HepG2 (cell line): ENCODE measurements around the gene PSMD4. TPM values are rescaled to one million over a fixed set of nuclear protein-coding genes. Genes with fewer than 3 reads are reported as not detected.

Experiments used
- AKAP8 ChIP-seq: sonication (generic); formaldehyde crosslinking; IDR thresholded peaks from 2 replicates; pipeline ENCODE4 v1.5.1; 2020; ENCODE audit warnings: mild to moderate bottlenecking, missing genetic modification reagents
- GTF3A ChIP-seq: sonication (generic); formaldehyde crosslinking; conservative IDR thresholded peaks from 2 replicates; pipeline ENCODE4 v1.4.0; 2020; ENCODE audit warnings: mild to moderate bottlenecking, missing genetic modification reagents
- HNRNPUL1 ChIP-seq: fragments of 200-400 bp; formaldehyde crosslinking; IDR thresholded peaks from 2 replicates; pipeline ENCODE4 v1.6.1; 2017; ENCODE audit warnings: low read depth, mild to moderate bottlenecking, low read length, moderate library complexity
- MBNL3 ChIP-seq: fragments of 250-450 bp; sonication (Bioruptor Pico); conservative IDR thresholded peaks from 2 replicates; pipeline ENCODE4 v1.8.0; 2022; ENCODE audit warnings: mild to moderate bottlenecking, inconsistent platforms
- MZF1 ChIP-seq: sonication (generic); formaldehyde crosslinking; IDR thresholded peaks from 2 replicates; pipeline ENCODE4 v1.8.1; 2023; ENCODE audit warnings: mild to moderate bottlenecking, missing genetic modification reagents, borderline replicate concordance
- NAIF1 ChIP-seq: sonication (generic); formaldehyde crosslinking; IDR thresholded peaks from 2 replicates; pipeline ENCODE4 v1.5.0; 2020; ENCODE audit warnings: mild to moderate bottlenecking, missing genetic modification reagents, borderline replicate concordance
- NR2F2 ChIP-seq: IDR thresholded peaks from 2 replicates; pipeline ENCODE4 v1.6.1; 2012; ENCODE audit warnings: low read depth, inconsistent platforms, borderline replicate concordance
- PHB2 ChIP-seq: fragments of 450-650 bp; IDR thresholded peaks from 2 replicates; pipeline ENCODE4 v1.6.1; 2018; ENCODE audit not compliant: partially characterized antibody
- SRSF4 ChIP-seq: fragments of 200-400 bp; formaldehyde crosslinking; IDR thresholded peaks from one replicate; pipeline ENCODE4 v1.6.1; 2018; ENCODE audit warnings: mild to moderate bottlenecking, low read depth, low read length, moderate library complexity; ENCODE audit not compliant: poor library complexity, severe bottlenecking
- ZNF577 ChIP-seq: sonication (generic); formaldehyde crosslinking; IDR thresholded peaks from 2 replicates; pipeline ENCODE4 v1.4.0; 2020; ENCODE audit warnings: mild to moderate bottlenecking, low read depth, missing genetic modification reagents, borderline replicate concordance
- ZNF629 ChIP-seq: sonication (generic); formaldehyde crosslinking; conservative IDR thresholded peaks from 2 replicates; pipeline ENCODE4 v1.5.0; 2020; ENCODE audit warnings: missing genetic modification reagents
- ZNF713 ChIP-seq: sonication (generic); formaldehyde crosslinking; IDR thresholded peaks from 2 replicates; pipeline ENCODE4 v1.4.0; 2020; ENCODE audit warnings: mild to moderate bottlenecking, missing genetic modification reagents
- ZNF720 ChIP-seq: sonication (generic); formaldehyde crosslinking; IDR thresholded peaks from 2 replicates; pipeline ENCODE4 v1.4.0; 2020; ENCODE audit warnings: missing genetic modification reagents
- ZNF780A ChIP-seq: sonication (generic); formaldehyde crosslinking; IDR thresholded peaks from 2 replicates; pipeline ENCODE4 v1.8.0; 2022; ENCODE audit warnings: mild to moderate bottlenecking, missing genetic modification reagents, moderate library complexity
- ZNF883 ChIP-seq: sonication (generic); formaldehyde crosslinking; IDR thresholded peaks from 2 replicates; pipeline ENCODE4 v1.5.1; 2020; ENCODE audit warnings: mild to moderate bottlenecking, missing genetic modification reagents; ENCODE audit errors: not compliant biosample characterization
- polyA plus RNA-seq, 8 experiments: library from polyadenylated mRNA; depleted of rRNA in 3 of 8; stranded (reverse) in 7 of 8; unstranded in 1 of 8; fragments of >200 nt; fragmentation: Illumina TruSeq in 4 of 8; extraction: Trizol in 4 of 8; gene quantifications; 2 replicates each; pipeline versions ENCODE4 v1.2.1 to v1.2.3, GENCODE V29; 2011 to 2016; ENCODE audit warnings: low read depth in 4 of 8, missing spikeins in 1 of 8, mixed read lengths in 1 of 8; ENCODE audit not compliant: insufficient read depth in 1 of 8
- total RNA-seq, 5 experiments: library from RNA; depleted of rRNA; stranded (reverse); fragments of >200 nt; fragmentation: Illumina TruSeq; extraction: Trizol; gene quantifications; 2 replicates each; pipeline ENCODE4 v1.2.3, GENCODE V29; 2016; ENCODE audit warnings: low read depth in 1 of 5
- TF ChIP-seq, protein P1 (sequence below): sonication (generic); formaldehyde crosslinking; IDR thresholded peaks from 2 replicates; pipeline ENCODE4 v1.4.0; 2020; ENCODE audit warnings: mild to moderate bottlenecking, missing genetic modification reagents
- TF ChIP-seq, protein P2 (sequence below): sonication (generic); formaldehyde crosslinking; IDR thresholded peaks from 2 replicates; pipeline ENCODE4 v1.9.0; 2022; ENCODE audit warnings: low read depth, missing genetic modification reagents
- TF ChIP-seq, protein P3 (sequence below): sonication (generic); formaldehyde crosslinking; IDR thresholded peaks from 2 replicates; pipeline ENCODE4 v1.4.0; 2020; ENCODE audit warnings: mild to moderate bottlenecking, missing genetic modification reagents

The PSMD4 gene
- total and polyA plus RNA-seq, 2 of the 13 experiments (the other 11 are each of a cell fraction or from before 2014, with no cell fraction given), result 194 to 243 TPM

DNA sequence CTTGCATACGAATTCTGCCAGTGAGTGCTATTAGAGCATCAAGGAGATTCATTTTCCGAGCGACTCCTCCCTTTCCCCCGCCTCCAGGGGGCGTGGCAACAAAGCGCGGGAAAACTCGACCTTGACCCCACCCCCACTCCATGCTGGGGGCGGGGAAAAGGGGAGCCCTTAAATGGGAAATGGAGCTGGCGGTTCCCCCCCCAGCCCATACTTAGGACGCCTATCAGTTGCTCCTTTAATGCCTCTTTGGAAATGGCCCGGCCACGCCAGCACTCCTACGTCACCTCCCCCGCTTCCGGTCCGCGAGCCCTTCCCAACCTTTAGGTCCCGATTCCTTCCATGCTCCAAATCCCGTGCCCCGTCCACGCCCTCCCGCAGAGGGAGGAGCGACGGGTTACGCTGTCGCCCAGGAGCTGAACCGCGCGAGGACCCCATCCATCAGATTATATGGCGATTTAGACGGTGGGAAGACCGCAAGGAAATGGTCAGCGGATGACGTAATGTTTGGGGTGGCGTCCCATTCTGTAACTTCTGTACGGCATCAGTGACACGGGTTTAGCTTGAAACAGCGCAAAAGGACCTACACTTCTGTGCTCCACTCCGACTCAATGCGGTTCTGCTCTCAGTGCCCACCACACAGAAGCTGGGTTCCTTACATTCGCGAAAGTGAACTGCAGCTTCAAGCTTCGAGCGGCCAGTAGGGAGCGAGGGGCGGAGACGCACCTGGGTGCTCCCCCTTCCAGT lies 26.9 kb downstream of the PSMD4 start (continued):
- TF ChIP-seq, protein P1, sequence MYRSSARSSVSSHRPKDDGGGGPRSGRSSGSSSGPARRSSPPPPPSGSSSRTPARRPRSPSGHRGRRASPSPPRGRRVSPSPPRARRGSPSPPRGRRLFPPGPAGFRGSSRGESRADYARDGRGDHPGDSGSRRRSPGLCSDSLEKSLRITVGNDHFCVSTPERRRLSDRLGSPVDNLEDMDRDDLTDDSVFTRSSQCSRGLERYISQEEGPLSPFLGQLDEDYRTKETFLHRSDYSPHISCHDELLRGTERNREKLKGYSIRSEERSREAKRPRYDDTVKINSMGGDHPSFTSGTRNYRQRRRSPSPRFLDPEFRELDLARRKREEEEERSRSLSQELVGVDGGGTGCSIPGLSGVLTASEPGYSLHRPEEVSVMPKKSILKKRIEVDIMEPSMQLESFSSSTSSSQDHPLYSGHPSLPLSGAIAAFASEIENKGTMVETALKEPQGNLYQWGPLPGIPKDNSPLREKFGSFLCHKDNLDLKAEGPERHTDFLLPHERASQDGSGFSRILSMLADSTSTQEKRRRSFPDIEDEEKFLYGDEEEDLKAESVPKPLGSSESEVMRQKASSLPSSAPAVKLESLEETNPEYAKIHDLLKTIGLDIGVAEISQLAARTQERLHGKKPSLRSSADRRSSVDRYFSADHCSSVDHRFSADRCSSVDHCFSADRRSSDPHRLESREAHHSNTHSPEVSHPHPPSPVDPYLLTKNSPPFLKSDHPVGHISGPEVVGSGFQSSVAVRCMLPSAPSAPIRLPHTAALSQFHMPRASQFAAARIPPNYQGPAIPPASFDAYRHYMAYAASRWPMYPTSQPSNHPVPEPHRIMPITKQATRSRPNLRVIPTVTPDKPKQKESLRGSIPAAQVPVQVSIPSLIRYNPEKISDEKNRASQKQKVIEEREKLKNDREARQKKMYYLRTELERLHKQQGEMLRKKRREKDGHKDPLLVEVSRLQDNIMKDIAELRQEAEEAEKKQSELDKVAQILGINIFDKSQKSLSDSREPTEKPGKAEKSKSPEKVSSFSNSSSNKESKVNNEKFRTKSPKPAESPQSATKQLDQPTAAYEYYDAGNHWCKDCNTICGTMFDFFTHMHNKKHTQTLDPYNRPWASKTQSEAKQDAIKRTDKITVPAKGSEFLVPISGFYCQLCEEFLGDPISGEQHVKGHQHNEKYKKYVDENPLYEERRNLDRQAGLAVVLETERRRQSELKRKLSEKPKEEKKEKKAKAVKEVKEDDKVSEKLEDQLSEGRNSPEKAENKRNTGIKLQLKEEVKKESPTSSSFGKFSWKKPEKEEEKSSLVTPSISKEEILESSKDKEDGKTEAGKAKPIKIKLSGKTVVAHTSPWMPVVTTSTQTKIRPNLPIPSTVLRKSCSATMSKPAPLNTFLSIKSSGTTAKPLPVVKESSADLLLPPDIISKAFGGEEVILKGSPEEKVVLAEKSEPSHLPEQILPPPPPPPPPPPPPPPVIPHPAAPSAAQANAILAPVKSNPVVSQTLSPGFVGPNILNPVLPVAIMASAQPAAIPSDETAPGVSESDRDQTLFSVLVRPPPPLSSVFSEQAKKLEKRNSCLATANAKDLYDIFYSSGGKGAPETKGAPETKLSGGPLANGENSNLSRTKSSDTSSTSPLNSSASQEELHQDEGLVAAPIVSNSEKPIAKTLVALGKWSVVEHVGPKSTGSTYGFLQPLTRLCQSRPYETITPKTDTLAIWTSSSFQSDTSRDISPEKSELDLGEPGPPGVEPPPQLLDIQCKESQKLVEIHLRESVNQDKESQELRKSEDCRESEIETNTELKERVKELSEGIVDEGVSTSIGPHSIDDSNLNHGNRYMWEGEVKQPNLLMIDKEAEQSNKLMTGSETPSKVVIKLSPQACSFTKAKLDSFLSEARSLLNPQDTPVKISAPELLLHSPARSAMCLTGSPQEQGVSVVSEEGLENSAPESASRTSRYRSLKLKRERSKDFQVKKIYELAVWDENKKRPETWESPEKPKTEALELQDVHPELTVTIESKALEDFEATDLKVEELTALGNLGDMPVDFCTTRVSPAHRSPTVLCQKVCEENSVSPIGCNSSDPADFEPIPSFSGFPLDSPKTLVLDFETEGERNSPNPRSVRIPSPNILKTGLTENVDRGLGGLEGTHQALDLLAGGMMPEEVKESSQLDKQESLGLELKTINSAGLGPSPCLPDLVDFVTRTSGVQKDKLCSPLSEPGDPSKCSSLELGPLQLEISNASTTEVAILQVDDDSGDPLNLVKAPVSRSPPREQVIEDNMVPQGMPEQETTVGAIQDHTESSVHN (CRISPR knock-in tag), result peak; percentile 95
- TF ChIP-seq MZF1 (CRISPR knock-in tag) (no peak), ZNF577 (CRISPR knock-in tag) (0 out of 2 replicates have a peak, but pooled peaks have one; percentile 64), PHB2 (no peak), SRSF4 (no peak), GTF3A (CRISPR knock-in tag) (no peak), MBNL3 (CRISPR knock-in tag) (no peak), AKAP8 (peak; percentile 81), ZNF780A (no peak), ZNF629 (CRISPR knock-in tag) (no peak), ZNF883 (CRISPR knock-in tag) (no peak), NR2F2 (peak; percentile 61; the same call in 1 of the 2 replicates), NAIF1 (CRISPR knock-in tag) (peak; percentile 17; the same call in 1 of the 2 replicates), ZNF720 (no peak), ZNF713 (CRISPR knock-in tag) (no peak), HNRNPUL1 (no peak)
- TF ChIP-seq, protein P2, sequence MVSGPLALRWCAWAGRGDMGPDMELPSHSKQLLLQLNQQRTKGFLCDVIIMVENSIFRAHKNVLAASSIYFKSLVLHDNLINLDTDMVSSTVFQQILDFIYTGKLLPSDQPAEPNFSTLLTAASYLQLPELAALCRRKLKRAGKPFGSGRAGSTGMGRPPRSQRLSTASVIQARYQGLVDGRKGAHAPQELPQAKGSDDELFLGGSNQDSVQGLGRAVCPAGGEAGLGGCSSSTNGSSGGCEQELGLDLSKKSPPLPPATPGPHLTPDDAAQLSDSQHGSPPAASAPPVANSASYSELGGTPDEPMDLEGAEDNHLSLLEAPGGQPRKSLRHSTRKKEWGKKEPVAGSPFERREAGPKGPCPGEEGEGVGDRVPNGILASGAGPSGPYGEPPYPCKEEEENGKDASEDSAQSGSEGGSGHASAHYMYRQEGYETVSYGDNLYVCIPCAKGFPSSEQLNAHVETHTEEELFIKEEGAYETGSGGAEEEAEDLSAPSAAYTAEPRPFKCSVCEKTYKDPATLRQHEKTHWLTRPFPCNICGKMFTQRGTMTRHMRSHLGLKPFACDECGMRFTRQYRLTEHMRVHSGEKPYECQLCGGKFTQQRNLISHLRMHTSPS (CRISPR knock-in tag), result no peak
- TF ChIP-seq, protein P3, sequence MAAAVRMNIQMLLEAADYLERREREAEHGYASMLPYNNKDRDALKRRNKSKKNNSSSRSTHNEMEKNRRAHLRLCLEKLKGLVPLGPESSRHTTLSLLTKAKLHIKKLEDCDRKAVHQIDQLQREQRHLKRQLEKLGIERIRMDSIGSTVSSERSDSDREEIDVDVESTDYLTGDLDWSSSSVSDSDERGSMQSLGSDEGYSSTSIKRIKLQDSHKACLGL (CRISPR knock-in tag), result no peak
